Measurements from ENCODE around the gene IL1F10. TPM values are rescaled to one million over a fixed set of nuclear protein-coding genes. Genes with fewer than 3 reads are reported as not detected.
A peak's percentile ranks its signal among the peaks of the same experiment; 100 is the strongest.

Gene IL1F10
- total RNA-seq, 1 donor from 2014 or later: not detected

- H3K4me1 Mint-ChIP-seq (ENCODE audit: unreplicated experiment): no peaks in the 10 kb centered on the region
- H3K27me3 Mint-ChIP-seq: no peaks in the 10 kb centered on the region
- H3K9me3 Mint-ChIP-seq: no peaks in the 10 kb centered on the region
- H3K27ac Mint-ChIP-seq: no peak overlapping the region
- H3K36me3 Mint-ChIP-seq: no peaks in the 10 kb centered on the region
- TF ChIP-seq, protein P1, sequence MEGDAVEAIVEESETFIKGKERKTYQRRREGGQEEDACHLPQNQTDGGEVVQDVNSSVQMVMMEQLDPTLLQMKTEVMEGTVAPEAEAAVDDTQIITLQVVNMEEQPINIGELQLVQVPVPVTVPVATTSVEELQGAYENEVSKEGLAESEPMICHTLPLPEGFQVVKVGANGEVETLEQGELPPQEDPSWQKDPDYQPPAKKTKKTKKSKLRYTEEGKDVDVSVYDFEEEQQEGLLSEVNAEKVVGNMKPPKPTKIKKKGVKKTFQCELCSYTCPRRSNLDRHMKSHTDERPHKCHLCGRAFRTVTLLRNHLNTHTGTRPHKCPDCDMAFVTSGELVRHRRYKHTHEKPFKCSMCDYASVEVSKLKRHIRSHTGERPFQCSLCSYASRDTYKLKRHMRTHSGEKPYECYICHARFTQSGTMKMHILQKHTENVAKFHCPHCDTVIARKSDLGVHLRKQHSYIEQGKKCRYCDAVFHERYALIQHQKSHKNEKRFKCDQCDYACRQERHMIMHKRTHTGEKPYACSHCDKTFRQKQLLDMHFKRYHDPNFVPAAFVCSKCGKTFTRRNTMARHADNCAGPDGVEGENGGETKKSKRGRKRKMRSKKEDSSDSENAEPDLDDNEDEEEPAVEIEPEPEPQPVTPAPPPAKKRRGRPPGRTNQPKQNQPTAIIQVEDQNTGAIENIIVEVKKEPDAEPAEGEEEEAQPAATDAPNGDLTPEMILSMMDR (conservative IDR thresholded peaks at IDR 0.05): no peak
- no peak overlapping the region for H3K4me3 Mint-ChIP-seq
- no peak for DNase-seq (ENCODE audit: extremely low spot score, unreplicated experiment)
Observed at GRCh38 chr2:113075600-113075999, 7.8 kb downstream of the IL1F10 start.

- TF ChIP-seq, protein P1 (conservative IDR thresholded peaks at IDR 0.05): no peak
- H3K27ac Mint-ChIP-seq: no peak overlapping the region
- no peaks in the 10 kb centered on the region for H3K36me3 Mint-ChIP-seq
- H3K27me3 Mint-ChIP-seq: no peaks in the 10 kb centered on the region
- DNase-seq (ENCODE audit: extremely low spot score, unreplicated experiment): no peak
- no peaks in the 10 kb centered on the region for H3K9me3 Mint-ChIP-seq
- H3K4me3 Mint-ChIP-seq: no peak overlapping the region
- no peaks in the 10 kb centered on the region for H3K4me1 Mint-ChIP-seq (ENCODE audit: unreplicated experiment)
Observed at GRCh38 chr2:113076954-113077669, 9.3 kb downstream of the IL1F10 start.

DNA sequence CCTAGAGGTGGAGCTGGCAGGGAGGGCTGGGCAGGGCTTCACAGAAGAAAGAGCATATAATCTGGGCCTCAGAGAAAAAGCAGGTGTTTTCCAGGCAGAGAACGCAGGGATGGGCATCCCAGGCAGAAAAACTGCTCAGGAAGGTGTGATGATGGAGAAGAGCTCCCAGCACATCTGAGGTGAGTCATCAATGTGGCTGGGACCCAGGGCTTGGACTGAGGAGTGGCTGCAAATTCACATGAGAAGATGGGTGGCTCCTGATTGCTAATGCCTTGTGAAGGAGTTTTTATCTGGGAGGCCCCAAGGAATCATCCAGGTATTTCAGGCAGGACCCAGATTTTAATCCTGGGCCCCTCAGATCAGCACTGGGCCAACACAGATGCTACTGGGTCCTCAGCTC is 10.2 kb downstream of the IL1F10 start:
- TF ChIP-seq, protein P1 (conservative IDR thresholded peaks at IDR 0.05): no peak
- Mint-ChIP-seq H3K27ac (no peak overlapping the region), H3K9me3 (no peaks in the 10 kb centered on the region), H3K4me1 (ENCODE audit: unreplicated experiment) (no peaks in the 10 kb centered on the region), H3K36me3 (no peaks in the 10 kb centered on the region), H3K4me3 (no peak overlapping the region), H3K27me3 (no peaks in the 10 kb centered on the region)
- DNase-seq (ENCODE audit: extremely low spot score, unreplicated experiment): no peak

DNA sequence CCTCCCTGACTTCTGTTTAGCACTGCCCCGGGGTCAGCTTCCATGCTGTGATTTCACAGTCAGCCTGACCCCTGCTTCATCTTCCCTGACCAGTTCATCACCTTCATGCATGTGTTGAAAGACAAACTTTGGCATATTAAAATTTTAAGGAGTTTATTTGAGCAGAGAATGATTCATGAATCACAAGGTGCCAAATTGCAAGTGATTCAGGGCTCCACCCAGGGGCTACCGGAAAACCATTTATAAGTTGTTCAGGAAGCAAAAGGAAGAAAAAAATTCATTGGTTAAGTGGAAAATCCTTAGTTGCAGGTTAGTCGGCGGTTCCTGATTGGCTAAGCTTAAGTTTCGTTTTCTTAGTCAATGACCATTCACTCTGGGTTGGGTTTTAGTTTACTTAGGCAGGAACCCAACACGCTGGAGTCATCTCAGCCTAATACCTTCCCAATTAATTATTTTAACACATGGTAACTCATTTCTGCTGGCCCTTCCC is 10.6 kb downstream of the IL1F10 start:
- no peaks in the 10 kb centered on the region for H3K4me1 Mint-ChIP-seq (ENCODE audit: unreplicated experiment)
- no peaks in the 10 kb centered on the region for H3K9me3 Mint-ChIP-seq
- H3K36me3 Mint-ChIP-seq: no peaks in the 10 kb centered on the region
- no peak for DNase-seq (ENCODE audit: extremely low spot score, unreplicated experiment)
- H3K27ac Mint-ChIP-seq: peak overlapping the region; percentile 27
- TF ChIP-seq, protein P1 (conservative IDR thresholded peaks at IDR 0.05): no peak
- H3K27me3 Mint-ChIP-seq: peaks cover 5% of the 10 kb centered on the region
- no peak overlapping the region for H3K4me3 Mint-ChIP-seq

GRCh38 chr2:113079131-113079530 is 11.4 kb downstream of the IL1F10 start:
- Mint-ChIP-seq H3K4me1 (ENCODE audit: unreplicated experiment) (no peaks in the 10 kb centered on the region), H3K36me3 (no peaks in the 10 kb centered on the region), H3K4me3 (no peak overlapping the region), H3K27ac (peak overlapping the region; percentile 39), H3K9me3 (no peaks in the 10 kb centered on the region), H3K27me3 (peaks cover 7% of the 10 kb centered on the region)
- no peak for DNase-seq (ENCODE audit: extremely low spot score, unreplicated experiment)
- TF ChIP-seq, protein P1 (conservative IDR thresholded peaks at IDR 0.05): no peak
